ENCODE data around the gene TRUB2. TPM values are rescaled to one million over a fixed set of nuclear protein-coding genes. Genes with fewer than 3 reads are reported as not detected.

The TRUB2 gene
- total and polyA plus RNA-seq, 2 of the 13 experiments (the other 11 are each of a cell fraction or from before 2014, with no cell fraction given): 22.3 to 41.2 TPM

DNA sequence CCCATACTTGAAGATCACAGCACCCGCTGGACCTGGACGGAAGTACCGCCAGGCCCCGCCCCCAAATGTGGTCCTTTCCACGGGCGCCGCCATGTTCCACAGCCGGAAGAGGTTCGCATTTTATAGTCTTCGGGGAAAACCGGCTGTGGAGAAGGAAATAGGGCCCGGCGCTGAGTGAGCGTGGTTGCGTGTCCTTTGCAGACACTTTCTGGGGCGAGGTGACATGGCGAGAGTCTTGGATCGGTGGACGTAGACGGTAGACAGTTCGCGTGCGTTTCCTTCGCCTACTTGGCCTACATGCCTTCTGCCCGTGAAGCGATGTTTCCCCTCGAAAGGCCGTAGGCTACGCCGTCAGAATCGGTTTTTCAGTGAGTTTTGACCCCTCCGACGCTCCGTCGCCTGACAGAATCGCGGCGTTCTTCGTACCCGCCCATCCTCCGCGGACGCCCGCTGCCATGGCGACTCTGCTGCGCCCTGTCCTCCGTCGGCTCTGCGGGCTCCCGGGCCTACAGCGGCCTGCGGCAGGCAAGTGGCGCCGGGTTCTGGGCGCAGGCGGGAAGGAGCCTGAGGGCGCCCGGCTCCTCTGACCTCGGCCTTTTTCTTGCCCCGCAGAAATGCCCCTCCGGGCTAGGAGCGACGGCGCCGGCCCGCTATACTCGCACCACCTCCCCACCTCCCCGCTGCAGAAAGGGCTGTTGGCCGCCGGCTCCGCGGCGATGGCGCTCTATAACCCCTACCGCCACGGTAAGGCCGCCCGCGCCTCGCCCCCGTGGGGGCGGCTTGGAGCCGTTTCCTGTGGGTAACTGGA is at the start of gene TRUB2, which contains the start of gene COQ4 (continued):
- TF ChIP-seq HMG20A (CRISPR knock-in tag; IDR thresholded peaks at IDR 0.05; ENCODE audit: borderline replicate concordance): no peak
- no peak for TF ChIP-seq REXO4 (CRISPR knock-in tag; IDR thresholded peaks at IDR 0.05; ENCODE audit: borderline replicate concordance)
- TF ChIP-seq TCF7 (IDR thresholded peaks at IDR 0.05; ENCODE audit: low read depth): no peak
- peak; percentile 60; the same call in 1 of the 2 replicates for TF ChIP-seq POGZ (CRISPR knock-in tag; IDR thresholded peaks at IDR 0.05)
- no peak for TF ChIP-seq DDIT3 (CRISPR knock-in tag; IDR thresholded peaks at IDR 0.05)
- no peak for TF ChIP-seq MTF2 (CRISPR knock-in tag; IDR thresholded peaks at IDR 0.05; ENCODE audit: borderline replicate concordance)
- TF ChIP-seq RARG (CRISPR knock-in tag; IDR thresholded peaks at IDR 0.05; ENCODE audit: low read depth): no peak
- TF ChIP-seq MXD4 (CRISPR knock-in tag; IDR thresholded peaks at IDR 0.05): peak; percentile 85; the same call in 1 of the 2 replicates
- TF ChIP-seq, protein P1, sequence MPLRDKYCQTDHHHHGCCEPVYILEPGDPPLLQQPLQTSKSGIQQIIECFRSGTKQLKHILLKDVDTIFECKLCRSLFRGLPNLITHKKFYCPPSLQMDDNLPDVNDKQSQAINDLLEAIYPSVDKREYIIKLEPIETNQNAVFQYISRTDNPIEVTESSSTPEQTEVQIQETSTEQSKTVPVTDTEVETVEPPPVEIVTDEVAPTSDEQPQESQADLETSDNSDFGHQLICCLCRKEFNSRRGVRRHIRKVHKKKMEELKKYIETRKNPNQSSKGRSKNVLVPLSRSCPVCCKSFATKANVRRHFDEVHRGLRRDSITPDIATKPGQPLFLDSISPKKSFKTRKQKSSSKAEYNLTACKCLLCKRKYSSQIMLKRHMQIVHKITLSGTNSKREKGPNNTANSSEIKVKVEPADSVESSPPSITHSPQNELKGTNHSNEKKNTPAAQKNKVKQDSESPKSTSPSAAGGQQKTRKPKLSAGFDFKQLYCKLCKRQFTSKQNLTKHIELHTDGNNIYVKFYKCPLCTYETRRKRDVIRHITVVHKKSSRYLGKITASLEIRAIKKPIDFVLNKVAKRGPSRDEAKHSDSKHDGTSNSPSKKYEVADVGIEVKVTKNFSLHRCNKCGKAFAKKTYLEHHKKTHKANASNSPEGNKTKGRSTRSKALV (CRISPR knock-in tag; IDR thresholded peaks at IDR 0.05): no peak; the same call in 1 of the 2 replicates
- TF ChIP-seq ZNF263 (CRISPR knock-in tag; IDR thresholded peaks at IDR 0.05): no peak
- TF ChIP-seq, protein P2, sequence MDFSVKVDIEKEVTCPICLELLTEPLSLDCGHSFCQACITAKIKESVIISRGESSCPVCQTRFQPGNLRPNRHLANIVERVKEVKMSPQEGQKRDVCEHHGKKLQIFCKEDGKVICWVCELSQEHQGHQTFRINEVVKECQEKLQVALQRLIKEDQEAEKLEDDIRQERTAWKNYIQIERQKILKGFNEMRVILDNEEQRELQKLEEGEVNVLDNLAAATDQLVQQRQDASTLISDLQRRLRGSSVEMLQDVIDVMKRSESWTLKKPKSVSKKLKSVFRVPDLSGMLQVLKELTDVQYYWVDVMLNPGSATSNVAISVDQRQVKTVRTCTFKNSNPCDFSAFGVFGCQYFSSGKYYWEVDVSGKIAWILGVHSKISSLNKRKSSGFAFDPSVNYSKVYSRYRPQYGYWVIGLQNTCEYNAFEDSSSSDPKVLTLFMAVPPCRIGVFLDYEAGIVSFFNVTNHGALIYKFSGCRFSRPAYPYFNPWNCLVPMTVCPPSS (IDR thresholded peaks at IDR 0.05): no peak
- peak; percentile 94 for TF ChIP-seq SAP130 (CRISPR knock-in tag; IDR thresholded peaks at IDR 0.05; ENCODE audit: low read depth)
- no peak for TF ChIP-seq NFE2L2 (IDR thresholded peaks at IDR 0.05; ENCODE audit: low read length)
- no peak for TF ChIP-seq SRY (CRISPR knock-in tag; IDR thresholded peaks at IDR 0.05)
- TF ChIP-seq ZBTB7B (CRISPR knock-in tag; IDR thresholded peaks at IDR 0.05): 0 out of 2 replicates have a peak, but pooled peaks have one; percentile 29
- TF ChIP-seq THAP11 (CRISPR knock-in tag; IDR thresholded peaks at IDR 0.05): peak; percentile 96
- no peak for TF ChIP-seq NFRKB (IDR thresholded peaks at IDR 0.05)
- no peak for TF ChIP-seq NFAT5 (CRISPR knock-in tag; IDR thresholded peaks at IDR 0.05)
- TF ChIP-seq ZNF468 (CRISPR knock-in tag; IDR thresholded peaks at IDR 0.05): no peak; the same call in 1 of the 2 replicates
- TF ChIP-seq, protein P3, sequence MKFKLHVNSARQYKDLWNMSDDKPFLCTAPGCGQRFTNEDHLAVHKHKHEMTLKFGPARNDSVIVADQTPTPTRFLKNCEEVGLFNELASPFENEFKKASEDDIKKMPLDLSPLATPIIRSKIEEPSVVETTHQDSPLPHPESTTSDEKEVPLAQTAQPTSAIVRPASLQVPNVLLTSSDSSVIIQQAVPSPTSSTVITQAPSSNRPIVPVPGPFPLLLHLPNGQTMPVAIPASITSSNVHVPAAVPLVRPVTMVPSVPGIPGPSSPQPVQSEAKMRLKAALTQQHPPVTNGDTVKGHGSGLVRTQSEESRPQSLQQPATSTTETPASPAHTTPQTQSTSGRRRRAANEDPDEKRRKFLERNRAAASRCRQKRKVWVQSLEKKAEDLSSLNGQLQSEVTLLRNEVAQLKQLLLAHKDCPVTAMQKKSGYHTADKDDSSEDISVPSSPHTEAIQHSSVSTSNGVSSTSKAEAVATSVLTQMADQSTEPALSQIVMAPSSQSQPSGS (CRISPR knock-in tag; IDR thresholded peaks at IDR 0.05): 0 out of 2 replicates have a peak, but pooled peaks have one; percentile 51
- TF ChIP-seq ZNF777 (CRISPR knock-in tag; IDR thresholded peaks at IDR 0.05): peak; percentile 64
